GM03348 (cell line): ENCODE data around the gene DNER.
A peak's percentile ranks its signal among the peaks of the same experiment; 100 is the strongest.
"Not testable (repeated sequence)": the region's sequence is repeated elsewhere in the genome, so short reads cannot be mapped to it uniquely, and the experiment has no call there.

ENCODE experiments used
- DNase-seq: peaks from one replicate; pipeline ENCODE4 v3.0.0; 2012; ENCODE audit warnings: low spot score

Gene DNER

GRCh38 chr2:229714080-229714735 lies at the start of gene DNER:
Gene DNER, minus strand, starts transcription at chr2:229714555. Its CDS starts 132 bp downstream, at chr2:229714423.
- DNase-seq: peak; percentile 78

- DNase-seq: no peak
These were observed 47.3 kb upstream of the DNER start for GRCh38 chr2:229761663-229762062.

DNA sequence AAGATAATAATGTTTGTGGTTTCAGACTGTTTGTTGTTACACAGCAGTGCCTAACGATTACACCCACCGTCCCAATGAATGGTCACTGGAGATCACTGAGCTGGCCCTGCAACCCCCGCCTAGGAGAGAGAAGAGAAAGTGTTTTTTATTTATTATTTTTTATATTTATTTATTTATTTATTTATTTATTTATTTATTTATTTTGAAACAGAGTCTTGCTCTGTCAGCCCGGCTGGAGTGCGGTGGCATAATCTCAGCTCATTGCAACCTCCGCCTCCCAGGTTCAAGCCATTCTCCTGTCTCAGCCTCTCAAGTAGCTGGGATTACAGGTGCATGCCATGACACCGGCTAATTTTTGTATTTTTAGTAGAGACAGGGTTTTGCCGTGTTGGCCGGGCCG lies 43.1 kb upstream of the DNER start:
- not testable (repeated sequence) for DNase-seq

GRCh38 chr2:229752970-229753729 lies 38.8 kb upstream of the DNER start:
- no peak for DNase-seq

DNA sequence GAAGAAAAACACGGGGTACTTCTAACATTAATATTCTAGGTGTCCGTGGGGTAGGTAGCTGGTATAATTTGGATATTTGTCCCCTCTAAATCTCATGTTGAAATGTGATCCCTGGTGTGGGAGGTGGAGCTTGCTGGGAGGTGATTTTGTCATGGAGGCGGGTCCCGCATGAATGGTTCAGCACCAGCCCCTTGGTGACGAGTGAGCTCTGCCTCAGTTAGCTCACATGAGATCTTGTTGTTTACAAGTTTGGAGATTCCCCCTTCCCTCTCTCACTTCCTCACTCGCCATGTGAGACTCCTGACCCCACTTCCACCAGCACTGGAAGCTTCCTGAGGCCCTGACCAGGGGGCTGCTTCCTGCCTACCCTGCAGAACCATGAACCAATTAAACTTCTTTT lies 35.4 kb upstream of the DNER start:
- DNase-seq: no peak

GRCh38 chr2:229748950-229749349 lies 34.6 kb upstream of the DNER start:
- DNase-seq: no peak

GRCh38 chr2:229742691-229743090 lies 28.3 kb upstream of the DNER start:
- DNase-seq: not testable (repeated sequence)

DNA sequence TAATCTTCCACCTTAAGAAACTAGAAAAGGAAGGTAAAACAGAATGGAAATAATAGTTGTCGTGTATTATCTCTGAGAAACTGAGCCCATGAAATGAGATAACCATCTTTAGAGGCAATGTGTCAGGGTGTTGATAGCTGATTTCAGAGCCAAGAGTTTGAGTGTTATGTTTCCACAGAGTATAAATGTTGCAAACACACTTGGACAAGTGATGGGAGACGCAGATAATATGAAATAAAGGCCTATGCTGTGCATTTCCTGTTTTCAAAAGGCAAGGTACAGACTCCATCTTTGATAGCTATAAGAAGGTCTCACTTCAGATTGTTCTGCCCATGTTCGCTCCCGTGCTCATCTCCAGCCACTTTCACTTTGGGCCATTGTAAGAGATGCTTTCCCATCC lies 25.9 kb upstream of the DNER start:
- DNase-seq: no peak

GRCh38 chr2:229738024-229738625 lies 23.8 kb upstream of the DNER start:
- DNase-seq: no peak

DNA sequence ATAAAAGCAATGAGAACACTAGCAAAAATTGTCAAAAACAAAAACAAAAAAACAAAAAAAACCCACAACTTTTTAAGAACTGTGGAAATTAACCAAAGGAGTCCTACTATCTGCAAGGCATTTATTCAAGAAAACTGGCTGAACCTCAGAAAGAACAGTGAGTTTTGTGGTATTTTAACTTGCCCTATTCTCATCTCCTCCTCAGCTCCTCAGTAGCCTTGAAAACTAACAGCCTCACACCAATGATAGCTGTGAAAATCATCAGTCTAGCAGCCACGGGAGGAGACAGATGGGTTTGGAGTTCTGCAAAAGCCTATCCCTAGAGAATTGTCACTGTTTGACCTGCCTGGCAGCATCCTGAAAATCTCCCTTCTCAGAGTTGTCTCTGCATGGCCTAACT lies 20.1 kb upstream of the DNER start:
- DNase-seq: no peak

DNA sequence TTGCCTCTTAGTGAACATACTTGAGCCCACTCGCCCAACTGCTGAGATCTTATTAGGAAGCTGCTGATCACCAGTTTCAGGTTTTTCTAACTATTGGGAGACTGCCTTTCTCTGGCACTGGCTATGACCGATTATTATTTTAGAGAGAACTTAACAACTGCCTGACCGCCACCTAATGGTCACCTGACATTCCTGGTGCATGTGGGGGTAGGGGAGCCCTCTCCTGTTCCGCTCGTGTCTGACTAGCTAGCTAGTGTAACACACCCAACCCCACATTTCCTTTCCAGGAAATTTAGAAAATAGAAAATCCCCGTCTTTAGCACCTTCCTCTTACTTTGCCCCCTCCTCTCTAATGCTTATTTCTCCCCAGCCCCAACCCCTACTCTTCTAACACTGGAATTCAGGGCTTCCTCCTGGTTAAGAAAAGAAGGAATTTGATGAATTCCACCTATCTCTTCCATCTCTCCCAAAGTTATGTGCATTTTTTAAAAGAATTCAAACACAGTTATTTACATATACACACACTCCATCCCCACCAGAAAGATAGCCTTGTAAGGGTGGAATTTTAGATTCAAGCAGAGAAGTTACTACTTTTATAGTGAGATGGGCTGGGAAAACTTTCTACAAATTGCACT lies 19.4 kb upstream of the DNER start:
- DNase-seq: no peak

DNA sequence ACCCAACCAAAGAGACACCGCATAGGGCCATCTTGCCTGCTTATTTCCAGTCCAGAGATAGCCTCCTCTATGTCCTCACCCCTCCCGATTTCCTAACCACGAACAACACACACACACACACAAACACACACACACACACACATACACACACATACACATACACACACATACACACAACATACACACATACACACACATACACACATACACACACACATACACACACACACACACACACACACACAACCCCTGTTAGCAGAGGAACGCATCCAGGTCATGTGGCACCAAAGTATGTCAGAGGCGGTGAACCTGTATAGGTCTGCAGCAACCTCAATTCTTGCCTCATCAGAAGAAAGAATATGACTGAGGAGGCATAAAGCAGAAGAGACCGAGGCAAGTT lies 18.5 kb upstream of the DNER start:
- no peak for DNase-seq

GRCh38 chr2:229731916-229732315 lies 17.6 kb upstream of the DNER start:
- no peak for DNase-seq

DNA sequence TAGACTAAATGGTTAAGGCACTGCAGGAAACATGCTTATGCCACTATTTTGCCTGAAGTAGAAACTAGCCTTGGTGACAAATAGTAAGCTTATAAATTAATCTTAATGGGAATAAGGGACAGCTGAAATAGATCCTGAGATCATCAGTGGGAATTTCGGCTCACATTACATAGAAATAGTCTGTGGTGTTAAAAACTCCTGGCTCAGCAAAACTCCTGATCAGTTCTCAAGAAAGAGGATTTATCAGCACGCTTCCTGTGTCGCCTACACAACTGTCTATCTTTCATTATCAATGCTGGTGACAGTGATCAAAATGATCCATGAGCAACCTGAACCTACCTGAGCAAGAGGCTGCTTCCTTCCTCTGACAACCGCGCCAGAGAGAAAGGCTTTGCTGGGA lies 17.0 kb upstream of the DNER start:
- no peak for DNase-seq

GRCh38 chr2:229728370-229728769 lies 14.0 kb upstream of the DNER start:
- DNase-seq: no peak

DNA sequence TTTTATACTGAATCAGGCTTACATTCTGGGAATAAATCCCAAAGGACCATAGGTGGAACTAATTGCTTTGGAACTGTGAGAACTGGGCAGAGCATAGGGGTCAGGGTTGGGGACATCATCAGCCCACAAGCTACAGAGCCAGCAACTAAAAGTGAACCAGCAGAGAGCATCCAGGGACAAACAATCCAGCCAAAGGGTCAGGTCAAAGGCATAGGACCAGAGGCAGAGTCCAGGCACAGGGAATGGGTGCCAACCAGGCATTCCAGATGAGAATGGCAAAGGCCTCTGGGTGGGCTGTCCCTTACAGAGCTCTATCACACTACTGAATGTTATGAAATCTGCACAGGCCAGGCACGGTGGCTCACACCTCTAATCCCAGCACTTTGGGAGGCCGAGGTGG lies 12.3 kb upstream of the DNER start:
- DNase-seq: no peak

DNA sequence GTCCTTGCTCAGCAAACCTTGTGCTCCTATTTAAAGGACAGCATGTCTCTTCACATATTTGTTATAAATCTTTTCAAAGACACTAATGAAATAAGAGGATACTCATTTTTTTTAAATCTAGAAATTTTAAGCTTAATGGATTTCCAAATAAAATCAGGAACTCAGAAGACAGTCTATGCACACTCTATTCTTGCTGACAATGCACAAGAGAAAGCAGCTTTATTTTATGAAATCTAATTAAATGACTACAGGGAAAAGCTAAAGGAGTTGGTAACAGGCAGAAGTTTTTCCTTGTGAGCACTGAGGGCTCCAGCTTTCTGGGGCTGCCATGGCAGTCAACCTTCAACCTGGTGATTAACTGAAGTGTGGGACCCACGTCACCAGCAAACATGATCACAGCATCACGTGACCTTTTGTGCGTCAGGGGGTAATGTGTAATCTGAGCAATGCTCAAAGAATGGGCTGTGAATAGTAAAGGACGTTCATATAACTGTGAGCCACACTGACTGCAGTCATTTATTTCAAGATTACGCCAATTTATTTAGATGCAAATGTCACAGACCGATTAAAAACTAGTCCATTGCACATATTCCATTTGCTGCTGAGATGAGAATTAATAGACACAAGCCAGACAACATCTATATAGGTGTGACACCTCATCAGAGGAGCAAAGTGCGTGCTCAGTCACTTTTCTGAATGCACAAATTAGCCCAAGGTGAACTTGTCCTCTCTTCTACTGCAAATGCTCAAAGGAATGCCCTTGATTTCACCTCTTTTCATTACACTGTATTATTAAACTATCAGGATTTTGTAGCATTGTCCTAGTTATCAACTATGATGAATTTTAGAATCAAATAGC lies 11.6 kb upstream of the DNER start:
- DNase-seq: peak; percentile 21

DNA sequence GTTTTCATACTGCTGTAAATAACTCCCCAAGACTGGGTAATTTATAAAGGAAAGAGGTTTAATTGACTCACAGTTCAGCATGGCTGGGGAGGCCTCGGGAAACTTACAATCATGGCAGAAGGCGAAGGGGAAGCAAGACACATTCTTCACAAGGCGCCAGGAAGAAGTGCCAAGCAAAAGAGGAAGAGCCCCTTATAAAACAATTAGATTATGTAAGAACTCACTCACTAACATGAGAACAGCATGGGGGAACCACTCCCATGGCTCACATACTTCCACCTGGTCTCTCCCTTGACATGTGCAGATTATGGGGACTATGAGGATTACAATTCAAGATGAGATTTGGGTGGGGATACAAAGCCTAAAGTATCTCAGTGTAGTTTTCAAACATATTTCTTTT lies 8.8 kb upstream of the DNER start:
- not testable (repeated sequence) for DNase-seq

GRCh38 chr2:229719926-229720647 lies 5.7 kb upstream of the DNER start:
- no peak for DNase-seq

DNA sequence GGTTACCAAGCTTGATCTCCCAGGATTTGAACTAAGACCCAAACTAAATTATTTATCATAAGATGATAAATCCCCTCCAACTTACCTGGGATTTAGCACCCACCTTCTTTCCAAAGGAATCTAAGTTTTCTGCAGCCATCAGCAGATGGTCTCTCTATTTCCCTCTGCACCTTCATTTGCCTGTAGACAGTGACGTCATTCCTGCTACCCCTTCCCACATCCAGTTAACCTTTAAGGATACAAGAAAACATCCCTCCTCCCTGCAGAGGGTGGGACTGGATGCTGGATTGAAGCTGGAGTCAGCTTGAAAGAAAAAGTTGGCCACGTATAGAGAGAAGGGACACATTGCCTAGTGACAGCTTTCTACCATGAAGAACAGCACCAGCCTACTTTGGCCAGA lies 3.7 kb upstream of the DNER start:
- no peak for DNase-seq

GRCh38 chr2:229715895-229716507 lies 1.6 kb upstream of the DNER start:
- DNase-seq: no peak
